Measurements from ENCODE around the gene CALHM4.

Gene CALHM4

GRCh38 chr6:116553451-116553850, at the start of gene CALHM4:
TSS of gene CALHM4 (plus strand) at chr6:116553751. CDS start at chr6:116553794, 43 bp downstream.
- no peak for TF ChIP-seq CTCF (IDR thresholded peaks at IDR 0.05; ENCODE audit: low read depth, low read length, missing control alignments)
- no peak within 1 kb of the TSS for H3K4me3 ChIP-seq (replicated peaks; ENCODE audit: low read depth, low read length)
- DNase-seq (ENCODE audit: extremely low read depth, low read depth): no peak

GRCh38 chr6:116507324-116507723, 46.2 kb upstream of the CALHM4 start:
- no peak for TF ChIP-seq CTCF (IDR thresholded peaks at IDR 0.05; ENCODE audit: low read depth, low read length, missing control alignments)
- DNase-seq (ENCODE audit: extremely low read depth, low read depth): no peak
- no peak overlapping the region for H3K4me3 ChIP-seq (replicated peaks; ENCODE audit: low read depth, low read length)

- no peak for TF ChIP-seq CTCF (IDR thresholded peaks at IDR 0.05; ENCODE audit: low read depth, low read length, missing control alignments)
- DNase-seq (ENCODE audit: extremely low read depth, low read depth): no peak
- no peak overlapping the region for H3K4me3 ChIP-seq (replicated peaks; ENCODE audit: low read depth, low read length)
Observed at GRCh38 chr6:116508527-116508926, 45.0 kb upstream of the CALHM4 start.

- DNase-seq (ENCODE audit: extremely low read depth, low read depth): peak; percentile 80
- peak within 1 kb of the TSS; percentile 33 for H3K4me3 ChIP-seq (replicated peaks; ENCODE audit: low read depth, low read length)
- TF ChIP-seq CTCF (IDR thresholded peaks at IDR 0.05; ENCODE audit: low read depth, low read length, missing control alignments): peak; percentile 63
Observed at GRCh38 chr6:116511424-116512110, 42.0 kb upstream of the CALHM4 start, which contains the start of gene CALHM5. TSS of gene CALHM5 (plus strand) at chr6:116511639. CDS start at chr6:116511697, 58 bp downstream.

- DNase-seq (ENCODE audit: extremely low read depth, low read depth): no peak
- no peak for TF ChIP-seq CTCF (IDR thresholded peaks at IDR 0.05; ENCODE audit: low read depth, low read length, missing control alignments)
- peak overlapping the region; percentile 33 for H3K4me3 ChIP-seq (replicated peaks; ENCODE audit: low read depth, low read length)
Observed at GRCh38 chr6:116512111-116512559, 41.4 kb upstream of the CALHM4 start.

GRCh38 chr6:116512734-116513133, 40.8 kb upstream of the CALHM4 start:
- peak overlapping the region; percentile 33; the same call in 1 of the 2 replicates for H3K4me3 ChIP-seq (replicated peaks; ENCODE audit: low read depth, low read length)
- no peak for DNase-seq (ENCODE audit: extremely low read depth, low read depth)
- no peak for TF ChIP-seq CTCF (IDR thresholded peaks at IDR 0.05; ENCODE audit: low read depth, low read length, missing control alignments)

Measured in HFF-Myc (cell line).